Aorta (tissue), 5 donors: Measurements from ENCODE around the gene APLP1. TPM values are rescaled to one million over a fixed set of nuclear protein-coding genes. Genes with fewer than 3 reads are reported as not detected.
"Not testable (repeated sequence)": the region's sequence is repeated elsewhere in the genome, so short reads cannot be mapped to it uniquely, and the experiment has no call there.

Experiments
- ATAC-seq: fragments of 200-7000 bp; cut with Tn5 transposase; one replicate; pipeline ENCODE4 v1.9.1; 2022; ENCODE audit warnings: moderate library complexity; ENCODE audit not compliant: low FRiP score
- DNase-seq, 2 donors: peaks; one replicate each; pipeline ENCODE4 v3.0.0-alpha.2; 2020
- H3K27ac ChIP-seq, 2 donors: one replicate each; pipeline ENCODE4 v1.5.1; 2013; ENCODE audit warnings: low read length in 2 of 2, mild to moderate bottlenecking in 2 of 2, moderate library complexity in 2 of 2, control low read depth in 1 of 2, inconsistent platforms in 1 of 2, low read depth in 1 of 2
- H3K27me3 ChIP-seq, 2 donors: one replicate each; pipeline ENCODE4 v1.6.1; 2013; ENCODE audit warnings: control low read depth in 1 of 2, low read length in 1 of 2, mild to moderate bottlenecking in 1 of 2, moderate library complexity in 1 of 2; ENCODE audit not compliant: insufficient read depth in 2 of 2, control insufficient read depth in 1 of 2
- H3K36me3 ChIP-seq, 2 donors: one replicate each; pipeline ENCODE4 v1.6.1; 2013; ENCODE audit warnings: control low read depth in 1 of 2, low read length in 1 of 2, mild to moderate bottlenecking in 1 of 2; ENCODE audit not compliant: insufficient read depth in 2 of 2, control insufficient read depth in 1 of 2
- H3K4me1 ChIP-seq, 2 donors: one replicate each; pipeline ENCODE4 v1.6.1; 2013; ENCODE audit warnings: low read length in 2 of 2, control low read depth in 1 of 2, mild to moderate bottlenecking in 1 of 2, moderate library complexity in 1 of 2; ENCODE audit not compliant: insufficient read depth in 2 of 2, control insufficient read depth in 1 of 2
- H3K4me3 ChIP-seq, 2 donors: one replicate each; pipeline ENCODE4 v1.5.1; 2013; ENCODE audit warnings: low read length in 2 of 2, control low read depth in 1 of 2, mild to moderate bottlenecking in 1 of 2
- H3K9me3 ChIP-seq: one replicate; pipeline ENCODE4 v1.6.1; 2013; ENCODE audit warnings: mild to moderate bottlenecking, low read length; ENCODE audit not compliant: control insufficient read depth
- WGBS, 2 donors: extraction: QIAGEN DNeasy Blood & Tissue Kit; methylation state at CpG; one replicate each; pipeline ENCODE4 v1.1.7; 2013; 5-methylcytosine and 5-hydroxymethylcytosine counted together
- intact Hi-C, 2 donors: fragments of 100-400 bp; cut with DNase I; formaldehyde crosslinking; loops; one replicate each; pipeline versions ENCODE4 v1.14.2 to v1.15.0; 2022
- long read RNA-seq, 2 donors: library from polyadenylated mRNA; unstranded; transcript quantifications; one replicate each; pipeline ENCODE4 v2.0.0, GENCODE V29; 2020 to 2021
- polyA plus RNA-seq, 2 donors: library from polyadenylated mRNA; stranded (reverse); fragments of 200-250 nt; gene quantifications; one replicate each; pipeline ENCODE4 v1.2.3, GENCODE V29; 2013
- total RNA-seq, 2 donors: library from RNA; stranded (reverse); fragmentation: NEBNext Ultra II Directional; extraction: Animal tissue kit (Norgen Biotek cat#: 25700); gene quantifications; one replicate each; pipeline ENCODE4 v1.2.1, GENCODE V29; 2021
- donor health status: healthy with polysubstance abuse.
- donor health status: Bipolar disorder and iron deficiency.
- donor health status: DM: no; HTN: no; CAD: no.
- donor health status: DM: no; HTN: no; CAD: no.
- donor health status: DM: yes; HTN: yes; CAD: no.

APLP1 gene
- 10 to 100 TPM; 12.9 to 13.5 TPM for total RNA-seq
- 10 to 100 TPM in 1 of 2 donors, 1 to 10 TPM in 1; 7.6 to 23.0 TPM for polyA plus RNA-seq
- long read RNA-seq, donor 1, transcript APLP1-201 (17 exons, 2,495 nt) = major isoform, 6 of 12 reads
- long read RNA-seq, donor 1, partial matches to known transcripts = 1 of 12 reads
- long read RNA-seq, donor 1, other reads (novel, unspliced or antisense) = 5 of 12 reads
- long read RNA-seq, donor 2, transcript APLP1-201 (17 exons, 2,495 nt) = major isoform, 5 of 15 reads
- long read RNA-seq, donor 2, partial matches to known transcripts = 1 of 15 reads
- long read RNA-seq, donor 2, other reads (novel, unspliced or antisense) = 9 of 15 reads

DNA sequence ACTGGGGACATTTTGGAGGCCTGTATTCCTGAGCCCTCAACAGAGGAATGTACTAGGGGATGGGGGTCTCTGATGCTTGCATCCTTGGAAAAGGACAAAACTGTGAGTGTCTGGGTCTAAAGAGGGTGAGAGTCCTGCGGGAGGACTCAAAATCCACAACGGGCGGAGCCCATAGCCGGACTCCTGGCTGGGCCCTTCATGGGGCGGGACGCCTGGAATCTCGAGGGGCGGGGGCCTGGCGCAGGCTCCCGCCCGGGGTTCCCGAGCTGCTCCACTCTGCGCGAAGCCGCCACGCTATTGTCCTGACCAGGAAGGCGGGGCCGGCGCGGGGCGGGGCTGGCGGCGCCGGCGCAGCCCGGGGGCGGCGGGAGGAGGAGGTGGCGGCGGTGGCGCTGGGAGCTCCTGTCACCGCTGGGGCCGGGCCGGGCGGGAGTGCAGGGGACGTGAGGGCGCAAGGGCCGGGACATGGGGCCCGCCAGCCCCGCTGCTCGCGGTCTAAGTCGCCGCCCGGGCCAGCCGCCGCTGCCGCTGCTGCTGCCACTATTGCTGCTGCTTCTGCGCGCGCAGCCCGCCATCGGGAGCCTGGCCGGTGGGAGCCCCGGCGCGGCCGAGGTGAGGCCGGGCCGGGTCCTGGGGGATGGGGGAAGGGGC is at the start of gene APLP1:
TSS of gene APLP1 (plus strand) at position 403 of the 651 bp plus-strand sequence. CDS start at position 466, 63 bp downstream.
- Histone ChIP-seq H3K36me3 (no peaks in the 10 kb centered on the region), H3K27me3 (no peaks in the 10 kb centered on the region), H3K9me3 (no peaks in the 10 kb centered on the region), H3K4me3 (peak within 1 kb of the TSS; percentile 32 to 51), H3K27ac (no peak within 1 kb of the TSS), H3K4me1 (no peaks in the 10 kb centered on the region)
- intact Hi-C loops = no loop called here
- peak; percentile 83 to 92 for DNase-seq
- 0 to 1% methylated on average over 50 to 60 of the region's 60 CpGs for WGBS, 2 donors
- peak; percentile 88 for ATAC-seq

DNA sequence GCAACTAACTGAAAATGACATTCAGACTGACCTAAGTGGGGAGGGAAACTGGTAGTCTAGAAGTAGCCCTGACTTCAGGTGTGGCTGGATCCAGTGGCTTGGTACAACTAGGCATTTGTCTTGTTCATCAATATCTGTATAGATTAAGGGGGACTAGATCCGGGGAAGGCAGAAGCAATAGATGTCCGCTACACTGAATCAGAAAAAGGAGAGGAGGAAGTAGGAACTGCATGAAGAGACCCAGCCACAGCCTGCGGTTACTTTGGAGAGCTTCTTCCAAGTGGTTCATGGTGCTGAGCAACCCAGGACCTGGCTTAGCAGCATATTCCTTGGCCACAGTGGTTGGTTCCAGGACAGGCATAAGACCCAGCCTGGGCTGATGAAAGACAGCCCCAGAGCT is 45.8 kb upstream of the APLP1 start:
- Histone ChIP-seq H3K4me1 (no peaks in the 10 kb centered on the region), H3K27me3 (no peaks in the 10 kb centered on the region), H3K27ac (no peak overlapping the region), H3K9me3 (no peaks in the 10 kb centered on the region), H3K4me3 (no peak overlapping the region), H3K36me3 (no peaks in the 10 kb centered on the region)
- no peak for DNase-seq
- no peak for ATAC-seq
- intact Hi-C loops = no loop called here
- 63 to 78% methylated on average over 3 of the region's 3 CpGs for WGBS, 2 donors

DNA sequence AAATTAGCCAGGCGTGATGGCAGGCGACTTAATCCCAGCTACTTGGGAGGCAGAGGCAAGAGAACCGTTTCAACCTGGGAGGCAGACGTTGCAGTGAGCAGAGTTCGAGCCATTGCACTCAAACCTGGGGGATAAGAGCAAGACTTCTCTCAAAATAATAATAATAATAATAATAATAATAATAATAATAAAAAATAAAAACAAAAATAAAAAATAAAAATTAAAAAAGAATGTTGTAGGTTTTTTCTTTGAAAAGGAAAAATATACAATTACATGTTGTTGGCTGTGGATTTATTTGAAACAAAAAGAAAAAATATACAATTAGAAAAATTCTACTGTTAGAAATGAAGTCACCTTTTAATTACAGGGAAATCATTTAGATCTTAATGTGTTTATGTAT is 44.2 kb upstream of the APLP1 start:
- no peak overlapping the region for H3K4me3 ChIP-seq
- H3K36me3 ChIP-seq = no peaks in the 10 kb centered on the region
- H3K27me3 ChIP-seq = no peaks in the 10 kb centered on the region
- DNase-seq (no peak), ATAC-seq (no peak)
- WGBS, 2 donors = 81 to 85% methylated on average over 5 of the region's 5 CpGs
- no peaks in the 10 kb centered on the region for H3K9me3 ChIP-seq
- intact Hi-C loops = no loop called here
- no peak overlapping the region for H3K27ac ChIP-seq
- no peaks in the 10 kb centered on the region for H3K4me1 ChIP-seq

DNA sequence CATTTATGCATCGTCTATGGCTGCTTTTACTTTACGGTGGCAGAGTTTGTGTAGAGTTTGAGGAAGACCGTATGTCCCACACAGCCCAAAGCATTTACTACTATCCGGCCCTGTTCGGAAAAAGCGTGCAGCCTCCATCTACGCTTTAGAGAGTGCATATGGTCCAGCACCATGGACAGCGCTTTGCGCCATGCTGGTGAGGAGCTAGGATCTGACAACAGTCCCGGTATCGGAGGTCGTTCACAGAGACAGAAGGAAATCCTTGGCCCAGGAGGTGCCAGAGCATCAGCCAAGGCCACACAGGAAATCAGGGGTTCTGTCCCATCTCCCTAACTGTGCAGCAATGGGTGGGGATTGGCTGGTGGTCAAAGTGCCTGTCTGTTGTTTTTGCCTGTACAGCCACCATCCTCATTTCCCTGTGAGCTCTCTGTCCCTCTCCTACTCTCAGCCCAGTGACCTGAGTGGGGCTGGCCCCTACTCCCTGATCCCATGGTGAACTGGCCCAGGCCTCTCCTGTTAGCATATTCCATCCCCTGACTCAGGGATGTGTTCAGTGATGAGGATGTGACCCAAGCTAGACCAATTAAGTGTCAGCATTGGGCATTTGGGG is 39.6 kb upstream of the APLP1 start:
- H3K4me3 ChIP-seq = no peak overlapping the region
- peak in 1 of 2 donors; percentile 68 for DNase-seq
- ATAC-seq = no peak
- WGBS, 2 donors = 5% methylated on average over 12 of the region's 12 CpGs
- no peak overlapping the region for H3K27ac ChIP-seq
- intact Hi-C loops = no loop called here
- no peaks in the 10 kb centered on the region for H3K4me1 ChIP-seq
- H3K36me3 ChIP-seq = no peaks in the 10 kb centered on the region
- H3K27me3 ChIP-seq = no peaks in the 10 kb centered on the region
- no peaks in the 10 kb centered on the region for H3K9me3 ChIP-seq

DNA sequence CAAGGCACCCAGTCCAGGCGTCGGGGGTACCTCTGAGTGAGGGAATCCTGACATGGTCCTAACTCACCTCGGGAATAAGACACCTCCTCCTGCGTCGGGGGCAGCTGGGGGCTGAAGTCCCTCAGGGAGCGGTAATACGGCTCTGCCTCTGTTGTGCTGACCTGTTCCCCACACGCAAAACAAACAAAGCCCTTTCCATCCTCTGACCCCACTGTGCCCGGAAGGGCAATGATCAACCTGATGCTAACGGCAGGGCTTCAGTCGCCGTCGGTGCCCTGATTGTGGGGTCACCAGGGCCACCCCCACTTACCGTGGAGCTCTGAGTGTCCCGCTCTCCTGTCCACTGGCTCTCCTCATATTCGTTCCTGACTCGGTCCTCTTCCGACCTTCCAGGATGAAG is 37.4 kb upstream of the APLP1 start:
- no peaks in the 10 kb centered on the region for H3K27me3 ChIP-seq

GRCh38 chr19:35832054-35832453 is 36.3 kb upstream of the APLP1 start:
- DNase-seq = no peak
- Histone ChIP-seq H3K9me3 (no peaks in the 10 kb centered on the region), H3K4me1 (no peaks in the 10 kb centered on the region), H3K4me3 (no peak overlapping the region), H3K27me3 (no peaks in the 10 kb centered on the region), H3K36me3 (no peaks in the 10 kb centered on the region), H3K27ac (no peak overlapping the region)
- no peak for ATAC-seq
- WGBS, 2 donors = 70 to 75% methylated on average over 4 of the region's 4 CpGs
- intact Hi-C loops = no loop called here

More for the DNA sequence above, 37.4 kb upstream of the APLP1 start:
- DNase-seq (no peak), ATAC-seq (no peak)
- intact Hi-C loops = no loop called here
- Histone ChIP-seq H3K4me1 (no peaks in the 10 kb centered on the region), H3K36me3 (no peaks in the 10 kb centered on the region), H3K27ac (no peak overlapping the region), H3K4me3 (no peak overlapping the region), H3K9me3 (no peaks in the 10 kb centered on the region)
- WGBS, 2 donors = 71 to 77% methylated on average over 18 of the region's 18 CpGs

- Histone ChIP-seq H3K27ac (no peak overlapping the region), H3K4me1 (no peaks in the 10 kb centered on the region), H3K36me3 (no peaks in the 10 kb centered on the region), H3K27me3 (no peaks in the 10 kb centered on the region), H3K9me3 (peaks cover 2% of the 10 kb centered on the region), H3K4me3 (no peak overlapping the region)
- ATAC-seq (no peak), DNase-seq (no peak)
- 50 to 51% methylated on average over 7 of the region's 7 CpGs for WGBS, 2 donors
- intact Hi-C loops = no loop called here
Measured at GRCh38 chr19:35833972-35834371, 34.4 kb upstream of the APLP1 start.

DNA sequence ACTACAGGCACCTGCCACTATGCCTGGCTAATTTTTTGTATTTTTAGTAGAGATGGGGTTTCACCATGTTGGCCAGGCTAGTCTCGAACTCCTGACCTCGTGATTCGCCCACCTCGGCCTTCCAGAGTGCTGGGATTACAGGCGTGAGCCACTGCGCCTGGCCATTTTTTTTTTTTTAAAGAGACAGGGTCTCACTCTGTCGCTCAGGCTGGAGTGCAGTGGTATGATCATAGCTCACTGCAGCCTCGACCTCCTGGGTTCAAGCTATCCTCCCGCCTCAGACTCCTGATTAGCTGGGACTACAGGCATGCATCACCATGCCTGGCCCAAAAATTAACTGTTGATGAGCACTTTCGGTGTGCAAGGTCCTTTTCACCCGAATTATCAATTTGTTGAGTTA is 32.3 kb upstream of the APLP1 start:
- intact Hi-C loops, H3K27ac ChIP-seq, H3K4me1 ChIP-seq, ATAC-seq, H3K9me3 ChIP-seq, H3K27me3 ChIP-seq, H3K36me3 ChIP-seq, DNase-seq, H3K4me3 ChIP-seq: not testable (repeated sequence)
- 59 to 60% methylated on average over 11 of the region's 11 CpGs for WGBS, 2 donors
